GM18909 (cell line): ENCODE data around the gene NPR2.

ENCODE experiments used
- ATAC-seq: cut with Tn5 transposase; IDR thresholded peaks from one replicate; pipeline ENCODE4 v1.9.1; 2021; ENCODE audit warnings: mild to moderate bottlenecking; ENCODE audit not compliant: unreplicated experiment, poor library complexity

The NPR2 gene

GRCh38 chr9:35852876-35853865 lies 61.8 kb downstream of the NPR2 start:
- ATAC-seq, result no peak

- ATAC-seq, result no peak
Observed at GRCh38 chr9:35854091-35854762, 62.8 kb downstream of the NPR2 start.

GRCh38 chr9:35856206-35856605 lies 64.8 kb downstream of the NPR2 start:
- no peak for ATAC-seq

GRCh38 chr9:35856882-35857281 lies 65.5 kb downstream of the NPR2 start:
- no peak for ATAC-seq

GRCh38 chr9:35858458-35858857 lies 67.1 kb downstream of the NPR2 start:
- no peak for ATAC-seq
